Measurements from ENCODE around the gene HMCN1. TPM values are rescaled to one million over a fixed set of nuclear protein-coding genes. Genes with fewer than 3 reads are reported as not detected.
A peak's percentile ranks its signal among the peaks of the same experiment; 100 is the strongest.
"Not testable (repeated sequence)": the region's sequence is repeated elsewhere in the genome, so short reads cannot be mapped to it uniquely, and the experiment has no call there.

Gene HMCN1
- total RNA-seq, 2 donors from 2014 or later, result 3.5 to 9.9 TPM

DNA sequence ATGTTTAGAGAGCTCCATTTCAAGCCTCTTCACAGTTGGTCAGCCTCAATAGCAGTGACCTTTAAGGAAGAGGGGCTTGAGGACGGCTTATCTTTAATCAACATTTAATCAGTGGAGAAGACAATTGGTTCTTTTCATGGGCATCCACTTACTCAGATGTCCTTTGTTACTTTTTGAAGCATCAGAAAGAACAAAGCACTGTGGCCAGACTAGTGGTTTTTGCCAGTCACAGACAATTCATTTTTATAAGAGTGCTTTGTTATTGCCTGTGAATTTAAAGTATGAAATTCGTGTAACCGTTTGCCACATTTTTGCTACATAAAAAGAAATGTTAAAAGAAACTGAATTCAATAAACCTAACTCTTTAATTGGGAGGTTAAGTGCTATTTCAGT lies 418.0 kb downstream of the HMCN1 start:
- intact Hi-C loops (cut with DNase I), result loop anchor here (5.0 kb wide), 1 partner anchor 50 kb away; no protein-coding TSS in a partner anchor
- no peak for TF ChIP-seq CTCF (IDR thresholded peaks at IDR 0.05)
- no peak for TF ChIP-seq POLR2A (IDR thresholded peaks at IDR 0.05)
- no peaks in the 10 kb centered on the region for H3K27me3 ChIP-seq (replicated peaks; ENCODE audit: insufficient read depth)
- H3K4me3 ChIP-seq, result no peak overlapping the region
- no peaks in the 10 kb centered on the region for H3K36me3 ChIP-seq
- H3K4me1 ChIP-seq (replicated peaks), result no peaks in the 10 kb centered on the region
- 20% methylated on average over 3 of the region's 3 CpGs for WGBS
- no peaks in the 10 kb centered on the region for H3K9me3 ChIP-seq
- no peak overlapping the region for H3K27ac ChIP-seq
- no peak for DNase-seq (ENCODE audit: low spot score)

DNA sequence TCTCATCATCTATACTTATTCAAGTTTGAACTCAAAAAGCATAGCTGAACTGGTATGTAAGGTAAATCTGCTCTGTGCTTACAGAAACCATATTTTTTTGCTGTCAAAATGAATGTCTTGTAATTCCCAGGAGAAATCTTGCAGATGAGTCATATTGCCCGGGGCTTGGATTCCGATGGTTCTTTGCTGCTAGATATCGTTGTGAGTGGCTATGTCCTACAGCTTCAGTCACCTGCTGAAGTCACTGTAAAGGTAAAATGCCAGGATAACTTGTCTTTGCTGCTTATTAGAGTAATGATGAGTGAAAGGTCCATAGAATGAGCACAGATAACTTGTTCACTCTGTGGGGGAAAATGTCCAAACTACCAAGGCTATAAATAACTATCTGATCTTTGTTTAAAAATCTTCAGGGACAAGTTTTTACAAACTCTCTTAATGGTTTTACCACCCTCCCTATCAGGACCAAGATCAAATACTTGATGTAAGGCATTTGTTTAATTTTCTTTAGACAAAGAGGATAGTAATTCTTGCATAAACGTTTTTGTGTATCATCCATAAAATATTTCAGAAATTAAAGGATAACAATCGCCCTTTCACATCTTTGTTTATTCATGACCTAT lies 418.5 kb downstream of the HMCN1 start:
- DNase-seq (ENCODE audit: low spot score), result peak; percentile 27
- Histone ChIP-seq H3K36me3 (no peaks in the 10 kb centered on the region), H3K27me3 (replicated peaks; ENCODE audit: insufficient read depth) (no peaks in the 10 kb centered on the region), H3K4me3 (no peak overlapping the region), H3K9me3 (no peaks in the 10 kb centered on the region), H3K27ac (no peak overlapping the region), H3K4me1 (replicated peaks) (no peaks in the 10 kb centered on the region)
- TF ChIP-seq POLR2A (IDR thresholded peaks at IDR 0.05) (no peak), POLR2AphosphoS5 (IDR thresholded peaks at IDR 0.05) (no peak), CTCF (IDR thresholded peaks at IDR 0.05) (no peak)
- WGBS, result 9% methylated on average over 5 of the region's 5 CpGs
- intact Hi-C loops (cut with DNase I), result loop anchor here (5.0 kb wide), 1 partner anchor 50 kb away; no protein-coding TSS in a partner anchor

GRCh38 chr1:186154651-186155050 lies 420.5 kb downstream of the HMCN1 start:
- H3K27ac ChIP-seq, result no peak overlapping the region
- intact Hi-C loops (cut with DNase I), result loop anchor here (5.0 kb wide), 1 partner anchor 48 kb away; no protein-coding TSS in a partner anchor
- no peaks in the 10 kb centered on the region for H3K4me1 ChIP-seq (replicated peaks)
- 82% methylated on average over 1 of the region's 1 CpG for WGBS
- H3K27me3 ChIP-seq (replicated peaks; ENCODE audit: insufficient read depth), result no peaks in the 10 kb centered on the region
- no peak for TF ChIP-seq CTCF (IDR thresholded peaks at IDR 0.05)
- no peak for TF ChIP-seq POLR2AphosphoS5 (IDR thresholded peaks at IDR 0.05)
- no peak for TF ChIP-seq POLR2A (IDR thresholded peaks at IDR 0.05)
- H3K36me3 ChIP-seq, result no peaks in the 10 kb centered on the region
- H3K9me3 ChIP-seq, result no peaks in the 10 kb centered on the region
- H3K4me3 ChIP-seq, result no peak overlapping the region
- no peak for DNase-seq (ENCODE audit: low spot score)

GRCh38 chr1:186155594-186155993 lies 421.4 kb downstream of the HMCN1 start:
- intact Hi-C loops (cut with DNase I), result no loop called here
- no peaks in the 10 kb centered on the region for H3K27me3 ChIP-seq (replicated peaks; ENCODE audit: insufficient read depth)
- H3K9me3 ChIP-seq, result no peaks in the 10 kb centered on the region
- 84% methylated on average over 1 of the region's 1 CpG for WGBS
- no peak for DNase-seq (ENCODE audit: low spot score)
- H3K27ac ChIP-seq, result no peak overlapping the region
- no peaks in the 10 kb centered on the region for H3K36me3 ChIP-seq
- H3K4me3 ChIP-seq, result no peak overlapping the region
- no peaks in the 10 kb centered on the region for H3K4me1 ChIP-seq (replicated peaks)
- TF ChIP-seq CTCF (IDR thresholded peaks at IDR 0.05), result peak in 1 of 4 experiments; percentile 27
- TF ChIP-seq POLR2AphosphoS5 (IDR thresholded peaks at IDR 0.05), result no peak

DNA sequence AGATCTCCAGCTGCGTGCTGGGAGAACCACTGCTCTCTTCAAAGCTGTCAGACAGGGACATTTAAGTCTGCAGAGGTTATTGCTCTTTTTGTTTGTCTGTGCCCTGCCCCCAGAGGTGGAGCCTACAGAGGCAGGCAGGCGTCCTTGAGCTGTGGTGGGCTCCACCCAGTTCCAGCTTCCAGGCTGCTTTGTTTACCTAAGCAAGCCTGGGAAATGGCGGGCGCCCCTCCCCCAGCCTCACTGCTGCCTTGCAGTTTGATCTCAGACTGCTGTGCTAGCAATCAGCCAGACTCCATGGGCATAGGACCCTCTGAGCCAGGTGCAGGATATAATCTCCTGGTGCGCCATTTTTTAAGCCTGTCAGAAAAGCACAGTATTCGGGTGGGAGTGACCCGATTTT lies 428.7 kb downstream of the HMCN1 start:
- intact Hi-C loops (cut with DNase I); H3K9me3 ChIP-seq; DNase-seq (ENCODE audit: low spot score); H3K4me3 ChIP-seq; H3K27me3 ChIP-seq (replicated peaks; ENCODE audit: insufficient read depth); H3K4me1 ChIP-seq (replicated peaks); H3K36me3 ChIP-seq; H3K27ac ChIP-seq: not testable (repeated sequence)
- whole genome bisulfite sequencing, result 90% methylated on average over 7 of the region's 7 CpGs
